ENCODE measurements around the gene CFAP74.

- no peak for TF ChIP-seq CTCF (conservative IDR thresholded peaks at IDR 0.05; ENCODE audit: low read depth, low read length)
- no peak for TF ChIP-seq EZH2 (IDR thresholded peaks at IDR 0.05; ENCODE audit: borderline replicate concordance, low read depth, low read length, poor library complexity, severe bottlenecking)
Measured at GRCh38 chr1:2004856-2005255, 1.3 kb upstream of the CFAP74 start.
